IPS-18a (cell line): Measurements from ENCODE around the gene HOXA5.
A peak's percentile ranks its signal among the peaks of the same experiment; 100 is the strongest.

ENCODE experiments used
- H3K27ac ChIP-seq: one replicate; pipeline ENCODE4 v1.5.1; 2013; ENCODE audit warnings: low read length
- H3K27me3 ChIP-seq: one replicate; pipeline ENCODE4 v1.6.1; 2013; ENCODE audit warnings: mild to moderate bottlenecking, low read length; ENCODE audit not compliant: control insufficient read depth, insufficient read depth
- H3K36me3 ChIP-seq: one replicate; pipeline ENCODE4 v1.6.1; 2013; ENCODE audit warnings: low read depth, low read length; ENCODE audit not compliant: control insufficient read depth
- H3K4me1 ChIP-seq: one replicate; pipeline ENCODE4 v1.6.1; 2013; ENCODE audit warnings: low read depth, low read length; ENCODE audit not compliant: control insufficient read depth
- H3K4me3 ChIP-seq: one replicate; pipeline ENCODE4 v1.5.1; 2013; ENCODE audit warnings: low read length
- H3K9ac ChIP-seq: one replicate; pipeline ENCODE4 v1.6.1; 2013; ENCODE audit warnings: mild to moderate bottlenecking, low read length, moderate library complexity
- H3K9me3 ChIP-seq: one replicate; pipeline ENCODE4 v1.6.1; 2013; ENCODE audit warnings: low read depth, low read length; ENCODE audit not compliant: control insufficient read depth

Gene HOXA5

GRCh38 chr7:27111751-27112277, 31.7 kb downstream of the HOXA5 start:
- H3K36me3 ChIP-seq, result no peaks in the 10 kb centered on the region
- H3K4me3 ChIP-seq, result no peak overlapping the region
- H3K27ac ChIP-seq, result no peak overlapping the region
- no peaks in the 10 kb centered on the region for H3K4me1 ChIP-seq
- H3K9ac ChIP-seq, result no peak overlapping the region
- no peaks in the 10 kb centered on the region for H3K9me3 ChIP-seq
- peaks cover 97% of the 10 kb centered on the region for H3K27me3 ChIP-seq

- H3K4me3 ChIP-seq, result no peak overlapping the region
- no peak overlapping the region for H3K9ac ChIP-seq
- H3K4me1 ChIP-seq, result no peaks in the 10 kb centered on the region
- H3K36me3 ChIP-seq, result no peaks in the 10 kb centered on the region
- H3K9me3 ChIP-seq, result no peaks in the 10 kb centered on the region
- peaks cover 97% of the 10 kb centered on the region for H3K27me3 ChIP-seq
- no peak overlapping the region for H3K27ac ChIP-seq
These were observed 32.3 kb downstream of the HOXA5 start for GRCh38 chr7:27111042-27111750.

GRCh38 chr7:27110186-27111031, 33.1 kb downstream of the HOXA5 start:
- H3K4me3 ChIP-seq, result peak overlapping the region; percentile 17
- no peaks in the 10 kb centered on the region for H3K4me1 ChIP-seq
- no peak overlapping the region for H3K27ac ChIP-seq
- no peak overlapping the region for H3K9ac ChIP-seq
- peaks cover 97% of the 10 kb centered on the region for H3K27me3 ChIP-seq
- H3K9me3 ChIP-seq, result no peaks in the 10 kb centered on the region
- H3K36me3 ChIP-seq, result no peaks in the 10 kb centered on the region

- Histone ChIP-seq H3K36me3 (no peaks in the 10 kb centered on the region), H3K9me3 (no peaks in the 10 kb centered on the region), H3K9ac (no peak overlapping the region), H3K4me3 (no peak overlapping the region), H3K27ac (no peak overlapping the region), H3K4me1 (no peaks in the 10 kb centered on the region), H3K27me3 (peaks cover 97% of the 10 kb centered on the region)
These were observed 33.9 kb downstream of the HOXA5 start for GRCh38 chr7:27109466-27110185.

- no peak overlapping the region for H3K9ac ChIP-seq
- peaks cover 100% of the 10 kb centered on the region for H3K27me3 ChIP-seq
- H3K9me3 ChIP-seq, result no peaks in the 10 kb centered on the region
- H3K27ac ChIP-seq, result no peak overlapping the region
- no peak overlapping the region for H3K4me3 ChIP-seq
- no peaks in the 10 kb centered on the region for H3K36me3 ChIP-seq
- no peaks in the 10 kb centered on the region for H3K4me1 ChIP-seq
These were observed 34.9 kb downstream of the HOXA5 start for GRCh38 chr7:27108390-27109127.

- no peak overlapping the region for H3K27ac ChIP-seq
- no peaks in the 10 kb centered on the region for H3K4me1 ChIP-seq
- no peaks in the 10 kb centered on the region for H3K36me3 ChIP-seq
- H3K27me3 ChIP-seq, result peaks cover 100% of the 10 kb centered on the region
- no peak overlapping the region for H3K9ac ChIP-seq
- no peak overlapping the region for H3K4me3 ChIP-seq
- no peaks in the 10 kb centered on the region for H3K9me3 ChIP-seq
These were observed 35.8 kb downstream of the HOXA5 start for GRCh38 chr7:27107391-27108381.

- Histone ChIP-seq H3K27me3 (peaks cover 100% of the 10 kb centered on the region), H3K4me3 (peak overlapping the region; percentile 4), H3K9ac (no peak overlapping the region), H3K36me3 (no peaks in the 10 kb centered on the region), H3K9me3 (no peaks in the 10 kb centered on the region), H3K27ac (no peak overlapping the region), H3K4me1 (no peaks in the 10 kb centered on the region)
These were observed 36.6 kb downstream of the HOXA5 start for GRCh38 chr7:27106901-27107240.

- no peak overlapping the region for H3K27ac ChIP-seq
- no peak overlapping the region for H3K9ac ChIP-seq
- H3K4me1 ChIP-seq, result peaks cover under 1% of the 10 kb centered on the region
- H3K9me3 ChIP-seq, result no peaks in the 10 kb centered on the region
- peaks cover 100% of the 10 kb centered on the region for H3K27me3 ChIP-seq
- H3K36me3 ChIP-seq, result no peaks in the 10 kb centered on the region
- H3K4me3 ChIP-seq, result no peak overlapping the region
These were observed 37.1 kb downstream of the HOXA5 start for GRCh38 chr7:27106181-27106900.

- no peaks in the 10 kb centered on the region for H3K9me3 ChIP-seq
- no peaks in the 10 kb centered on the region for H3K36me3 ChIP-seq
- H3K4me1 ChIP-seq, result peaks cover 9% of the 10 kb centered on the region
- H3K4me3 ChIP-seq, result peak overlapping the region; percentile 6
- H3K9ac ChIP-seq, result no peak overlapping the region
- H3K27ac ChIP-seq, result no peak overlapping the region
- H3K27me3 ChIP-seq, result peaks cover 100% of the 10 kb centered on the region
These were observed 38.0 kb downstream of the HOXA5 start for GRCh38 chr7:27105301-27106031.
